Activated CD4-positive, alpha-beta T cell treated with anti-CD3 and anti-CD28 coated beads for 48 hours (primary cell): ENCODE data around the gene FARP2.
"Not testable (repeated sequence)": the region's sequence is repeated elsewhere in the genome, so short reads cannot be mapped to it uniquely, and the experiment has no call there.

ENCODE experiments used
- DNase-seq: peaks from one replicate; pipeline ENCODE4 v3.0.0-alpha.2; 2020

The FARP2 gene

DNA sequence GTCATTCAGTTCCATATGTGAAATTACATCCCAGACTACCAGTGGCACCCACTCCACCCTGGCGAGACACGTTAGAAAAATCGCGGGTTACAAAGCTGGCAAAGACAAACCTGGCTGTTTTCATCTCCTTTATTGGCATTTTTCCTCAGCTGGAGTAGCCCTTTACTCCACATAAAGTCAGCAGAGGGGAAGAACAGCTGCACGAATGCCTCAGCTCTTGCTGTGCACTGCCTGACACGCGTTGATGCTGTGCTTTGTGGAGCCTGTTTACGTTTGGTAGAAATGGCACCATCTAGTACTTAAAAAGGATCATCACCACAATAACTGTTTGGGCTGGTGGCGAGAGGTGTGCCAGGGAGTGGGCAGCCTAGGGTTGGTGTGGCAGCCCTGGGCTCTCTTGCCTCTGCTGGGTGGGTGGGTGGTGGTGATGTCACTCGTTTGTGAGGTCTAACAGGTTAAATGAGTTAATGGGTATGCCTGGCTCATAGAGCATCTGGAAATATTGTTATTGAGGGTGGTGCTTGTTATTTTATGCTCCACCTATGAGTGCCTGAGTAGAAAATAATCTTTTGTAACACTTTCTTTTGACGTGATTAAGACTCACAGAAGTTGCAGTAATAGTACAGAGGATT is 16.4 kb downstream of the FARP2 start:
- DNase-seq = no peak

DNA sequence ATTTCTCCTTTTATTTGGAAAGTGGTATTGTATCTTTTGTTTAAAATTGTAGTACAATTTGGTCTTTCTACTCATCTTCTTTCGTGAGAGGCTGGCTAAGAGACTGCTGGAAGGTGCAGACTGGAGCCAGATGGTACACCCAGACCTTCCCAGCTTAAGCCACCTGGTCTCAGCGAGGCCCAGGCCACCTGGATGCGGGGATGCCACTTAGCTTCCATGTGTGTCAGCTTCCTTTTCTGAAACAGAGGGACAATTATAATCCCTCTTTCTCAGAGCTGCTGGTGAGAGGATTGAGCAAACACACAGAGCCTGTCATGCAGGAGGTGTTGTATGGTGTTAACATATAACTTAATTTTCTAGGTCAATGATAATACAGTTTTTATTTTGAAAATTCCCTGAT is 17.4 kb downstream of the FARP2 start:
- no peak for DNase-seq

DNA sequence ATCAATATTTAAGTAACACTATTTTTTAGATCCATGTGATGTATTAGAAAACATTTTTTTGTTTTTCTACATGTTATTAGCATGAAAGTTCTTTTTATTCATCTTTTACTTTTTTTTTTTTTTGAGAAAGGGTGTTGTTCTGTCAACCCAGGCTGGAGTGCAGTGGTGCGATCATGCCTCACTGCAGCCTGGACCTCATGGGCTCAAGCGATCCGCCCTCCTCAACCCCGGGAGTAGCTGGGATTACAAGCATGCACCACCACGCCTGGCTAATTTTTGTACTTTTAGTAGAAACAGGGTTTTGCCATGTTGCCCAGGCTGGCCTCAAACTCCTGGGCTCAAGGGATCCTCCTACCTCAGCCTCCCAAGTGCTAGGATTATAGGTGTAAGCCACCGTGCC is 17.8 kb downstream of the FARP2 start:
- DNase-seq = not testable (repeated sequence)

DNA sequence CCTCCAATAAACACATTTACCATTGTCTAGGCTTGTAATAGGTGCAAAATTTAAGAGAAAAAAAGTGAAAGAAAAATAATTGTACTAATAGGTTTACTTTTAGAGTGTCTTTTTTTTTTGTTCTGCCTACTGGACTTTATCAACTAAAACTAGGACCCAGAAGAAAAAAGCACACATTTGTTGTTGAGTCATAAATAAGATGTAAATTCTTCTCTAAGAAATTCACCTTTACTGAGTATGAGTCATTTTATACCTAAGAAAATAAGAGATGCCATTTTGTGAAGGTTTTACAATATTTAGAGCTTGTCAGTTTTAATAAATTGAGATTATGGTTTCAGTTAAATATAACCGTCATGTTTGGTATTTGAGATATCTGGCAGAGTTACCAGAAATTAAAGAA is 19.2 kb downstream of the FARP2 start:
- no peak for DNase-seq

DNA sequence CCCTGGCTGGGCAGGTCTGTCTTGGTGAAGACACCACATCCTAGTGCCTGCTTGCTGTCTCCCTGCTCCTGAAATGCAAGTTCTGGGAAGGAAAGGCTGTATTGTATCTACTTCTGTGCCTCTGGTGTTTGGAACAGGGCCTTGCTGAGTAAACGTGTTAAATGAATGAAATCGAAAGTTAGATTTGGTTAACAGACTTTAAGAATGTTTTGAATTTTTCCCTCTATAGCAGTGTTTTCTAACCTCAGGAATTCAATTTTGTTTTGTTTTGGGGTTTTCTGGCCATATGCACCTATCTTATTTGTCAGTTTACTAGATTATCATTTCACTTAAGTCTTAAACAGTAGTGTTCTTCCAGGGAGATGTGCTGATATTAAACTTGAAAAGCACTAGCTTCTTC is 20.7 kb downstream of the FARP2 start:
- DNase-seq = no peak

DNA sequence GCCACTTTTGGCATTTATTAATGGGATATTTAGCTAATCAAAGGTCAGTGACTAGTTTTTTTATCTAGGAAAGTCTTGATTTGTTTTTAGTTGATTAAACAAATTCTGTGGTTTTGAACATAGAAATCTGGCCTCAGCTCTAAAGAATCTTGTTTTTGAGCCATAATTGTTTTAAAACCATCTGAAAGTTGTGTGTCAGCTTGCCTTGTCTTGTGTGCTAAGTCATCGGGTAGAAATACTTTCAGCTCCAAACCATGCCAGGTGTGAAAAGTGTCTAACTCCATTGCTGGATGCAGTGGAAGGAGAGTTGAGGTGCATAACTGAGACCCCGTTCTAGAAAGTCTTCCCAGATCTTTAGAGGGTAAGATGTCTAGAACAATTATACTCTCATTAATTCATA is 22.7 kb downstream of the FARP2 start:
- DNase-seq = no peak

DNA sequence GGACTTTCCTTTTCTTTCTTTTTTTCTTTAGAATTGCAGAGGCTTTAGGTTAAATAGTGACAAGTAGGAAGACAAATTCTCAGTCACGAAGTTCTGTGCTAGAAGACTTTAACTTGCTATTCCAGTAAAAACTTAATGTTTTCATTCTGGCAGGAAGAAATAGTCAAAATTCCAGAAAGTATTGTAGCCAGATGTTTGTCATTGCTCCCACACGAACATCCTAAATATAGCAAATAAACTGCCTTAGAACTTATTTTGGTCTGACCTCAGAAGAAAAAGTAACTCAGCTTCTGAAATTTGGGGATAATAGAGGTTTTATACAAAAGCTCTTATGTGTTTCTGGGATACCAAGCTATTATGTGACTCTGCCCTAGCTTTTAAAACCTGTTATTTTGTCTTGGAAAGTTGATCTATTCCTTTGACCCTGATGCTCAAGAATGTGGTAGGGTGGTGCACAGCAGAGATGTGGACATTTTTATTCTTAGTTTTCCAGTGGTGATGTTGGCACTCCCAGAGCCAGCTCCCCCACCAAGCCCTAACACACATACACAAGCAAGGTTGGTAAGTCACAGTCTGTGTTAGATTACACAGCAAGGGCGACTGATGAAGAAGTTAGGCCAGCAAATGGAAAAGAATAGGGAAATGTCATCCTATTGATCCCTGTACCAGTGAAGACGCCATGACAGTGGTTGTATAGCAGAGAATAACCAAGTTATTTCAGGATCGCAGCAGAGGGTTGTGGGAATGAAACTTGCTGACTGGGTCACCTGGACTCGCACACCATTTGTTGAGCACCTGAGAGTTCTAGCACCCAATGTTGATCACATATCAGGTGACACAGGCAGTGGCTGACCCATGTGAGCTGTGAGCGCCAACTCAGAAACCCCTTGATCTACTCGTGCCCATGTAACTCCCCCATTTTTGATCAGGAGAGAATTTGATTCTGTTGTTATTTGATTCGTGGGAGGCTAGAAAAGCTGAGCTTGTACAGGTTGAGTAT is 23.7 kb downstream of the FARP2 start:
- no peak for DNase-seq

DNA sequence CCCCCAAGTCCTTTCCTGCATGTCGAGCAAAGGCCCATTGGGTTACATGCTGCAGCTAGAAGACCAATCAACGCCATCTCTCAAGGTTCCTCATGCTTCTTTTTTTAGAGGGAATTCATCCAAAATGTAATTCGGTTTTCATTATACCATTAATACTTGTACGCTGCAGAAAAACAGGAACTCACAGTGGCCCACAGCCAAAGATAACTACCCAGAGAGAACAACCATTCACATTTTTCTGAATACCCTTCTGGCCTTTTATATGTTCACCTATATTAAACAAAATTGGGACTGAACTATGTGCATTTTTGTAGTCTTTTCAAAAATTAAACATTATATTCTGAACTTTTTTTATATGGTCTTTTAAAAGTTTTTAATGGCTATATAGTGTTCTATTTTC is 25.8 kb downstream of the FARP2 start:
- DNase-seq = no peak

DNA sequence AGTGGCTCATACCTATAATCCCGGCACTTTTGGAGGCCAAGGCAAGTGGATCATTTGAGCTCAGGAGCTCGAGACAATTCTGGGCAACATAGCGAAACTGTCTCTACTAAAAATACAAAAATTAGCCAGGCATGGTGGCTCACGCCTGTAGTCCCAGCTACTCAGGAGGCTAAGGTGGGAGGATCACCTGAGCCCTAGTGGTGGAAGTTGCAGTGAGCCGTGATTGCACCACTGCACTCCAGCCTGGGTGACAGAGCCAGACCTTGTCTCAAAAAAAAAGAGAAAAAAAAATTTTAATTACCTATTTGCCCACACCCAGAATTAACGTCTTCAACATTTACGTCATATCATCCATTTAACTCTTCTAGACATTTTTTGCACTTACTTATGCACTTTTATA is 29.4 kb downstream of the FARP2 start:
- DNase-seq = not testable (repeated sequence)

DNA sequence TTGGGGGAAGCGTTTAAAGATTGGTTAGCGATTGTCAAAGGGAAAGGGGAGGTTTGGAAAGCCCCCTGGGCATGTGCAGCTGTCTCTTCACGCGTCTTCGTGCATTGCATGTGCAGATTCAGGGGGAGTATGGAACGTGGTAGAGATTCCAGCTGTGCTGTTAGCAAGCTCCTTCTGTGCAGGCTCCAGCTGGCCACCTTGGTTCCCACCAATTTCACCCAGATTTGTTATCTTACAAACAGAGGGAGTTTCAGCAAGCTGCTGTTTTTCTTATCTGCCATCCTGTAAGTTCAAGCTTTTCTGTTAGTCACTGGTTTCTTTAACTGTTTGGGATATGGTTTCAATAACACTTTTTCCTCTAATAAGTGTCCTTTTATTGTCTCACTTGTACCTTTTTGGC is 30.4 kb downstream of the FARP2 start:
- DNase-seq = no peak

DNA sequence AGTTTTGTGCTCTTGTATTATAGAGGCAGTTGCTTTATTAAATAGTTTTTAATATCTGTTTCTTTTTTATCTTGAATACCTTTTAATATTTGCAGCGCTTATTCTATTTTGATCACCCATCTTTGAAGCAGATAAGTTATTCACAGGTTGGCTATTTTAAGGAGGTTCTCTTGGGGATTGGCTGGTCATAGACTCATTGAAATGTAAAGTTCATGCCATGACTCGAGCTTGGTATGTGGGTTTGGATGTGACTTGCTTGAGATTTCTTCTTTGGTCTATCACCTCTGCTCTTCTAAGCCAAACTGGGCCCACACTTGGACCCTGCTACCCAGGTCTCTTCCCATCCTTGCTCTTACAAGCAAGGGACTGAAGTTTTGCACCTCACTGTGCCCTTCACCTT is 33.6 kb downstream of the FARP2 start:
- DNase-seq = no peak

DNA sequence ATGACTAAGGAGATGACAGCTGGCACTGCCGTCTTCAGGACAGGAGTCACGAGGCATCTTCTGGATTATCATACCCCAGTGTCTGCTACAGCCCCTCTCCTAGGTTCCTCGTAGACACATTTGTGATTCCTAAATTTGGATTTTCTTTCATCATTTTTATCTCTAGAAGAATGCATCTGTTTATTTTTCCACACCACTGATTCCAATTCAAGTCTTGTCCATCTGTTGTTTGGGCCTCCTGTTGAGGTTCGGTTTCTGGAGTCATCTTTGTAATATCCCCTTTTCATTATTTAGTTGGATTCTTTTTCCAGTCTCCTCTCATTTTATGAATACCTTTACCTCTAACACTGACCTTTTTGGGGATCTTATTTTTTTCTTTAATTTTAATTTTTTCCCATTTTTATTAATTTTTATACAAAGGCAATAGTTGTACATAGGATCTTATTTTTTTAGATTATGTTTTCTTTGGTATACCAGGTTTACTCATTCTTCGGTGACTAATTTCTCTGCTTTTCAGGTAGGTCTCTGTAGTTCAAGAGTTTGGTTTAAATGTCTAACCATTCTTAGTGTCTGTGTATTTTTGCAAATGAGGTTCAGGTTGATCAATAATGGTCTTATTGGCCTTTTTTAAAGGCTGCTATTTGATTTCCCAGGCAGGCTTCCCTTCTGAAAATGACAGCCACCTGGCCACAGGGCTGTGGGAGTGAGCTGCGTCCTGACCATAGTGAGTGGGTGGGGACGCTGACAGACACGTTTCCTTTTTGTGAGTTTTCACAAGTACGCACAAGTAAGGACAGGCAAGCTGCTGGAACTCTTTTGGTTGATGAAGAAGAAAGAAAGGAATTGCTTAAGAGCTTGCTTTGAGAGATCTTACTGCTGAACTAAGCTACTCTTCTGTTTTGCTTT is 34.5 kb downstream of the FARP2 start:
- peak; percentile 27 for DNase-seq

DNA sequence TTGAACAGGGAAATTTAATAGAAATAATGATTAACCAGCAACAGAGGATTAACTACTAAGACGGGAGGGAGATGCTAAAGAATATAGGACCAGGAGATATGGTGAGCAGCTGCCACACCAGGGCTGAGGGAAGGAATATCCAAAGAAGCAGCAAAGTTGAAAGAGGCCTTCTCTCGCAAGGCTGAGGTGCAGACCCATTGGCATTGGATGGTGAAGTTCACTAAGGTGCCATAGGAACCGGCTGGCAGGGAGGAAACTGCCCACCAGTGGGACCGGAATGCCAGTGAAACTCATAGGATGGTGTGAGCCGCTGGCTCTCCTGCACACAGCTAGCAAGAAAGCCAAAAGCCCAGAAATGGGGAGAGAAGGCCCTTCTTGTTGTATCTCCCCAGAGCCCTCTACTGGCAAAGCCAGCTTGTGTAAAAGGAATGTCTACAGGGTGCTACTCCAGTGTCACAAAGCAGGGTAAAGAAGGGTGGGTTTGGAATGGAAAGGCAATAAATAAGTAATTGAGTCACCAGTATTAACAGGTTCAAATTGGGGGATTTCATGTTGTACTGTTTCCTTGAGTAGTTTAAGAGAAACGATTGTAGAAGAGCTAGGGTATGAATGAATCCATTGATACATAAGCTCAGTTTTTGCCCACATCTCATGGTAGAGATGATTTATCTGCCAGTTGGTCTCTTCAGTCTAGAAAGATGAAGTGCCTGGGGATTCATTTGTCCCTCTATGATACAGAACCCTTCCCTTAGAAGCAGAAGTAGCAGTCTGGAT is 36.0 kb downstream of the FARP2 start:
- no peak for DNase-seq

DNA sequence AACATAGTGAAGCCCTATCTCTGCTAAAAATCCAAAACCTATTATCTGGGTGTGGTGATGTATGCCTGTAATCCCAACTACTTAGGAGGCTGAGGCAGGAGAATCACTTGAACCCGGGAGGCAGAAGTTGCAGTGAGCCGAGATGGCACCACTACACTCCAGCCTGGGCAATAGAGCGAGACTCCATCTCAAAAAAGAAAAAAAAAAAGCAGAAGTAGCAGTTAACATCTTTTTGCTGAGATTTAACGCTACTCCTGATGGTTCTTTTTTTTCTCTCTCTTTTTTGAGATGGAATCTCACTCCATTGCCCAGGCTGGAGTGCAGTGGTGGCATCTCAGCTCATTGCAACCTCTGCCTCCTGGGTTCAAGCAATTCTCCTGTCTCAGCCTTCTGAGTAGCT is 36.7 kb downstream of the FARP2 start:
- DNase-seq = not testable (repeated sequence)

DNA sequence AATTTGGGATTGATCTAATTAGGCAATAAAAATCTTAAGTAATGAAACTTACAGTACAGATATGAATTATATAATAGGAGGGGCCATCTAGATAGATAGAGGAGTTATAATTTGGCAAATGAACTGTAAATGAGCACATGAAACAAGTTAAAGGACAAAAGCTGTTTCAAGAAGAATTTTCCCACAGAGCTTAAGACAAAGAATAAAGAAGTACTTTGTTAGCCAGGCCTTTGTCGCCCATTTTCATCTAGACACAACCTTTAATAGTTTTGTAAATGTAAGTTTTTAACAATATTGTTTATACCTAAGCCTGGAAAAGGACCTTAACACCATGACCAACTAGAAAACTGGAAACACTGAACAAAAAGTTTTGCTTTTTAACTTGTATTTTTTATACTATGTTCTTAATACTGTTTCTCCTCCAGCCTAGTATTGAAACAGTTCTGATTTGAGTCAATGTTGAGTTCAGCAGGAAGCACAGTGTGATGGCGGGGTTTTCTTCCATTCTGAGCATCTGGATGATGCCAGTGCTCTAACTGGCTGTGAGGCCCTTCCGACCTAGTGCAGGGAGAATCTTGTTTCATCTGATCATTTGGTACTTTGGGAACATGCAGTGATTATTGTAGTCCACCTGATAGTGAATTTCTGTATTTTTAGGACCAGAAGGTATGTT is 37.6 kb downstream of the FARP2 start:
- DNase-seq = no peak

DNA sequence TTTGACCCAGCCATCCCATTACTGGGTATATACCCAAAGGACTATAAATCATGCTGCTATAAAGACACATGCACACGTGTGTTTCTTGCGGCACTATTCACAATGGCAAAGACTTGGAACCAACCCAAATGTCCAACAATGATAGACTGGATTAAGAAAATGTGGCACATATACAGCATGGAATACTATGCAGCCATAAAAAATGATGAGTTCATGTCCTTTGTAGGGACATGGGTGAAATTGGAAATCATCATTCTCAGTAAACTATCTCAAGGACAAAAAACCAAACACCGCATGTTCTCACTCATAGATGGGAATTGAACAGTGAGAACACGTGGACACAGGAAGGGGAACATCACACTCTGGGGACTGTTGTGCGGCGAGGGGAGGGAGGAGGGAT is 40.7 kb downstream of the FARP2 start:
- not testable (repeated sequence) for DNase-seq

DNA sequence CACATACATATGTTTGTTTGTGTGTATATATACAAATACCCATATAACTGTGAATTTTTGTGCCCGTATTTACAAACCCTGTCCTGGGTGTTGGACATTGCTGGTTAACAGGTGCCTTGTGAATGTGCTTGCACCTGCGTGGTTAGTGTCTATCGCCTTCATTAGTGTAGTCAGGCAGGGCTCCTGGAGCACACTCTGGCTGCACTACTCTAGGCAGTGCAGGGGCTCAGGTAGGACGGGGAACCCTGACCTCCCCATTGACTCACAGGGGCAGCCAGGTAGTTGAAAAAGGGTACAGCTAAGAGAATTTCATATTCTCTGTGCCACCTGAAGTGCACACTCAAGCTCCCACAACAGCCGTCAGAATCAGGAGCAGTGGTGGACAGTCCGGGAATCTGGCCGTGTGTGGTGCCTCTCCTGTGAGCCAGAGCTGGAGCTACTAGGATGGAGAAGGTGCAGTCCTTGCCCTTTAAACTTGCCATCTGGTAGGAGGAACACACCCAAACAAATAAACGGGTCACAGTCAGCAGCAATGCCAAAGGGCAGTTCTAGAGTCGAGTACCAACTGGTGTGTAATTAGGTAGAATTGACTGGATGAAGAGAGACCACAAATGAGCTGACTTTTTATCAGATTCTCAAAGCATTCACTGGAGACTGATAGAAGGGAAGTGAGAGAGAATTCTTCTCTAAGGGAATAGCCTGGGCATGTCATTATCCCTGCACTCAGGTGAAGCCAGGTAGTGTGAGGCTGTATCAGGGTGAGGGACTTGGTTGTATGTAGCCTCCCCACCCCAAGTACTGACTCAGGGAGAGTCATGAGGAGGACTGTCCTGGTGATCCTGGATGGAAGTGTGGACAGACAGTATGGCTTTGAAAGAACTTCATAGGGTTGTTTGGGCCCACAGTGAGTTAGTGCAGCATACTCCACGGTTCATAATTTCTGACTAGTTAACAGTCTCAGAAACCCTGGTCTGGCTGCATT is 44.1 kb downstream of the FARP2 start:
- no peak for DNase-seq

DNA sequence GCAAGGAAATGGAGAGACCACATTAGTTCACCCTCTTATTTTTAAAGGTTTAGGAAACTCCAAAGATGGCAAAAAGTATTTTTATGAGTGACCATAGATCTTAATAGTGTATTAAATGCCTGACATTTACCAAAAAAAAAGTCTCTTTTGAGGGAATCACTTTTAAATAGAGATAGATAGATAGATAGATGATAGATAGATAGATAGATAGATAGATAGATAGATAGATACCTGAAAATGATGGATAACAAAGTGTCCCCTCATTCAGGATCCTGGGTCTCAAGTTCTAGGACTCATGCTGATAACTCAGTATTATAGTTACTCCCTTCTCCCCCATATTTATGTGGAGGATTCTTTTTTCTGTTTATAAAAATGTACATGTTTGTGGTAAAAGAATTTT is 52.8 kb downstream of the FARP2 start:
- no peak for DNase-seq

DNA sequence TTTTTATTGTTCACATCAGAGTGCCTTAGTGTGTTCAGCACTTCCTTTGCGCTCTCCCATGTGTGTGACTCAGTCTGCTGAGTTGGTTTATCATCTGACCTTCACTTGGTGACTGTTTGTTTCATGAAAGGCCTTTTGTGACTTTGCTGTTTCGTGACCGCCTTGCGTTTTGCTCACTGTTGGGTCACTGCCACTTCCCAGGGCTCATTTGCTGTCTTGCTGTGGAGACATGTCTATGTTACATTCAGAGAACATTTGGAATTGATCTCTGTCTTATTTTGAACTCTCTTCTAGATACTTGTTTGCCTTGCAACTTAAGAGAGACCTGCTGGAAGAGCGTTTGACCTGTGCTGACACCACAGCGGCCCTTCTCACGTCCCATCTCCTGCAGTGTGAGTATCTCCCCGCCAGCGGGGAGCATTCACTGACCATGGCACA is 54.7 kb downstream of the FARP2 start:
- no peak for DNase-seq

DNA sequence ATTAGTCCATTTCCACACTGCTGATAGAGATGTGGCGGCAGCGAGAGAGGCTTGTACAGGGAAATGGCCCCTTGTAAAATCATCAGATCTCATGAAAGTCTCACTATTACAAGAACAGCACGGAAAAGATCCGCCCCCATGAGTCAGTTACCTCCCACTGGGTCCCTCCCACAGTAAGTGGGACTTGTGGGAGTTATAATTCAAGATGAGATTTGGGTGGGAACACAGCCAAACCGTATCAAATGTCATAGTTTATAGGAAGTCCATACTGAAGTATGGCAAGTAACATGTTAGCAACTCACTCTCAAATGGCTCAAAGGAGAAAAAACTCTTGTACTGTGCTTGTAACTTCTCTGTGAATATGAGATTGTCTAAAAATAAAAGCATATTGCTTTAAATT is 56.1 kb downstream of the FARP2 start:
- peak; percentile 11 for DNase-seq

DNA sequence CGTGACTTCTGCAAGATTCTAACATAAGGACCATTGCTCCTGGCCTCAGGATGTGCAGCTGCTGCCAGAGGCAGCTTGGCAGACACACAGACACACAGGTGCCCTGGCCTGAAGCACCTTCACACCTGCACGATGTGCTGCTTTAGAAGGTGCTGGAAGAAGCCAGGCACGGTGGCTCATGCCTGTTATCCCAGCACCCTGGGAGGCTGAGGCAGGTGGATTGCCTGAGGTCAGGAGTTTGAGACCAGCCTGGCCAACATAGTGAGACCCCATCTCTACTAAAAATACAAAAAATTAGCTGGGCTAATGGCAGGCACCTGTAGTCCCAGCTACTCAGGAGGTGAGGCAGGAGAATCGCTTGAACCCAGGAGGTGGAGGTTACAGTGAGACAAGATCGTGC is 57.4 kb downstream of the FARP2 start:
- DNase-seq = not testable (repeated sequence)
